OCI-M1 (cell line): ENCODE results near the gene CDKN3.
"Not testable (repeated sequence)": the region's sequence is repeated elsewhere in the genome, so short reads cannot be mapped to it uniquely, and the experiment has no call there.

Source experiments
- DNase-seq: peaks from one replicate; lab custom pipeline; 2025; lab: John Stamatoyannopoulos, UW

The CDKN3 gene

GRCh38 chr14:54456820-54457608 is 60.2 kb downstream of the CDKN3 start:
- not testable (repeated sequence) for DNase-seq

- no peak for DNase-seq
Measured at GRCh38 chr14:54457609-54457996, 60.8 kb downstream of the CDKN3 start.

- DNase-seq: not testable (repeated sequence)
Measured at GRCh38 chr14:54458536-54458935, 61.7 kb downstream of the CDKN3 start.

- no peak for DNase-seq
Measured at GRCh38 chr14:54459106-54459505, 62.3 kb downstream of the CDKN3 start.

DNA sequence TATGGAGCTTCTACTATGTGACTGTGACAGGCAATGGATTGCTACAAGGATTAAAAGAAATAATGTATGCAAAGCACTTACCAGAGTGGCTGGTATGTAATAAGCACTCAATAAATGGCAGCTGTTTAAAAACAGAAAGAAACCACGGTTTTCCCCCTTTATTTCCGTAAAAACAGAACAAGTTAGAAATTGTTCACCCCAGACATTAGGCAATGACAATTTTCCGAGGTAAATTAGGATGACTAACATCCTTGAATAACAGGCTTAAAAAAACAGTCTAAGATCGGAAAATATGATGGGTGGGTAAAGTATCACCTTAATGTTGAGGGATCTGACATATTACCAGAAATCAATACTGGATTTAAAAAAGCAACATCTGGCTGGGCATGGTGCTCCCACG is 65.2 kb downstream of the CDKN3 start:
- DNase-seq: no peak

DNA sequence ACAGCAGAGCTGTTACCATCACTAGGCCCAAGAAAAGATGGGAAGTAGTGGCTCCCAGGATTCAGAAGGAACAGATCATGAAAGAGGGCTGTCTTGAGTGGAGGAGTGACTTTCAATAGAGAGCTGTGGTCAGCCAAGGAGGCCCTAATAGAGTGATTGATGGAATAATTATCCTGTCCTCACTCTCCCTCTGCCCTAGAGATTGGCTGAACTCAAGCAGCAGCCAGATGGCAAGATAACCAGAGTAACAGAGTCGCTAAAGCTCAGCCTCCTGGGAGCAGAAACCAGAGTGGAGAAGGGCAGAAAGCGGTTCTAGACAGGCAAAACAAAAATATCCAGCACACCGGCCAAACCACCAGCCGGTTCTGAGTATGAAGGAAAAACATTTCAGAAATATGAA is 68.8 kb downstream of the CDKN3 start:
- no peak for DNase-seq

DNA sequence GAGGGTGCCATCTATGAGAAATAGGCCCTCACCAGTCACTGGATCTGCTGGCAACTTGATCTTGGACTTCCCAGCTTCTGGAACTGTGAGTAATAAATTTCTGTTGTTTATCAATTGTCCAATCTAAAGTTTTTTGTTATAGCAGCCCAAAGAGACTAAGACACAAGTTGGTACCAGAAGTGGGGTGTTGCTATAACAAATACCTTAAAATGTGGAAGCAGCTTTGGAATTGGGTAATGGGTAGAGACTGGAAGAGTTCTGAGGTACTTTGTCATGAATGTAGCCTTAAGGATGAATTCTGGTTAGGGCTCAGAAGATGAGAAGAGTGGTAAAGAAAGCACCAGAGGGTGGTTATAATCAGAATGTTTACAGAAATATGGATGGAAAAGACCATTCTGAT is 70.5 kb downstream of the CDKN3 start:
- no peak for DNase-seq
